SH-SY5Y (cell line): ENCODE measurements around the gene PLA2G4B.

Source experiments
- GATA2 ChIP-seq: IDR thresholded peaks from 2 replicates; pipeline ENCODE4 v1.6.1; 2011; ENCODE audit warnings: mild to moderate bottlenecking, low read depth, low read length
- GATA3 ChIP-seq: IDR thresholded peaks from 2 replicates; pipeline ENCODE4 v1.6.1; 2011; ENCODE audit warnings: low read depth, mild to moderate bottlenecking, low read length, moderate library complexity

DNA sequence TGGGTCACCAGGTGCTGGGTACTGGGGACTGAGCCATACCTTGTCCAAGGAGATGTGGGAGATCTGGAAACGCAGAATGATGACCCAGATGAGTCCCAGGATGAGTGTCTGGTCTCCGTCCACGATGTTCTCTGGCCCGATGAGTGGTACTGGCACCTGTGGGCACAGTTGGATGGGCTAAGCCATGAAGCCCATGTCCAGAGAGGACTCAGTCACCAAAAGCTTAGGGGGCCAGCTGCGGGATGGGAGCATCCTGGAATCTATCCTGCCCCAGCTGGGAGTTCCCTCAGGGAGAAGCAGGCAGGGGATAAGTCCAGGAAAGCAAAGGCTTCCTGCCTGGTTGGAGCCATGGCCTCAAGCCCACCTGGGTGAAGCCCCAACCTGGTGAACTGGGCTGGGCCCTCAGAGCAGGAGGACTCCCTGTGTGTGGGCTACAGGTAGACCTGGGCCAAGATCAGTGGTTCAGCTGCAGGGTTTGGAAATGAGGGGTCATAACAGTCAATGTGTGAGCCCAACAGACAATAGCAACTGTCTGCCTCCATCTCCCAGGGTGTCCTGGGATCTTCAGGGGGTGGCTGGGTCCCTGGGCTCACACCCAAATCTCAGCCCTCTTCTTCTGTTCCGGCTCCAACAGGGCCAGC lies 51.5 kb downstream of the PLA2G4B start:
- TF ChIP-seq GATA2: no peak
- TF ChIP-seq GATA3: no peak
